Karpas-422 (cell line): ENCODE data around the gene CAPN12. TPM values are rescaled to one million over a fixed set of nuclear protein-coding genes. Genes with fewer than 3 reads are reported as not detected.

ENCODE experiments used
- DNase-seq: peaks from one replicate; pipeline ENCODE4 v3.0.0-alpha.2; 2015
- H2AFZ ChIP-seq: fragments of 200-600 bp; sonication (generic); 2 replicates; pipeline ENCODE4 v1.6.1; 2014; ENCODE audit warnings: antibody characterized with exemption, low read length, mixed read lengths
- H3K27ac ChIP-seq: fragments of 200-600 bp; sonication (generic); 2 replicates; pipeline ENCODE4 v1.5.1; 2014; ENCODE audit warnings: mild to moderate bottlenecking, low read length, moderate library complexity
- H3K27me3 ChIP-seq: fragments of 200-600 bp; sonication (generic); 2 replicates; pipeline ENCODE4 v1.6.1; 2014; ENCODE audit warnings: low read length, mixed read lengths
- H3K36me3 ChIP-seq: fragments of 200-600 bp; sonication (generic); 2 replicates; pipeline ENCODE4 v1.6.1; 2014; ENCODE audit warnings: low read length, mixed read lengths; ENCODE audit not compliant: insufficient read depth
- H3K4me1 ChIP-seq: fragments of 200-600 bp; sonication (generic); 2 replicates; pipeline ENCODE4 v1.6.1; 2014; ENCODE audit warnings: mild to moderate bottlenecking, low read length, mixed read lengths
- H3K4me2 ChIP-seq: fragments of 200-600 bp; sonication (generic); 2 replicates; pipeline ENCODE4 v1.6.1; 2014; ENCODE audit warnings: low read length, low read depth, mild to moderate bottlenecking; ENCODE audit not compliant: poor library complexity, severe bottlenecking
- H3K4me3 ChIP-seq: fragments of 200-600 bp; sonication (generic); 2 replicates; pipeline ENCODE4 v1.5.1; 2014; ENCODE audit warnings: mild to moderate bottlenecking, antibody characterized with exemption, low read length, mixed read lengths
- H3K79me2 ChIP-seq: fragments of 200-600 bp; sonication (generic); 2 replicates; pipeline ENCODE4 v1.6.1; 2014; ENCODE audit warnings: mild to moderate bottlenecking, low read length, mixed read lengths
- H3K9ac ChIP-seq: fragments of 200-600 bp; sonication (generic); 2 replicates; pipeline ENCODE4 v1.6.0; 2014; ENCODE audit warnings: low read length
- H3K9me2 ChIP-seq: fragments of 200-600 bp; sonication (generic), shearing (Covaris generic); replicated peaks from 2 replicates; pipeline ENCODE4 v1.6.0; 2014; ENCODE audit warnings: mild to moderate bottlenecking, low read length, moderate library complexity; ENCODE audit not compliant: insufficient read depth
- H3K9me3 ChIP-seq: fragments of 300-700, 200-600 bp; sonication (generic); 2 replicates; pipeline ENCODE4 v1.6.1; 2014; ENCODE audit warnings: low read length, mixed read lengths
- H4K20me1 ChIP-seq: fragments of 200-600 bp; sonication (generic); 2 replicates; pipeline ENCODE4 v1.6.1; 2014; ENCODE audit warnings: mild to moderate bottlenecking, antibody characterized with exemption, low read length, low read depth; ENCODE audit not compliant: insufficient read depth
- total RNA-seq: library from RNA; depleted of rRNA; stranded (reverse); fragments of >200 nt; shearing (Covaris generic); gene quantifications from 2 replicates; pipeline ENCODE4 v1.2.3, GENCODE V29; 2014; ENCODE audit warnings: low replicate concordance

CAPN12 gene
- total RNA-seq, 1 experiment from 2014 or later, result not detected

DNA sequence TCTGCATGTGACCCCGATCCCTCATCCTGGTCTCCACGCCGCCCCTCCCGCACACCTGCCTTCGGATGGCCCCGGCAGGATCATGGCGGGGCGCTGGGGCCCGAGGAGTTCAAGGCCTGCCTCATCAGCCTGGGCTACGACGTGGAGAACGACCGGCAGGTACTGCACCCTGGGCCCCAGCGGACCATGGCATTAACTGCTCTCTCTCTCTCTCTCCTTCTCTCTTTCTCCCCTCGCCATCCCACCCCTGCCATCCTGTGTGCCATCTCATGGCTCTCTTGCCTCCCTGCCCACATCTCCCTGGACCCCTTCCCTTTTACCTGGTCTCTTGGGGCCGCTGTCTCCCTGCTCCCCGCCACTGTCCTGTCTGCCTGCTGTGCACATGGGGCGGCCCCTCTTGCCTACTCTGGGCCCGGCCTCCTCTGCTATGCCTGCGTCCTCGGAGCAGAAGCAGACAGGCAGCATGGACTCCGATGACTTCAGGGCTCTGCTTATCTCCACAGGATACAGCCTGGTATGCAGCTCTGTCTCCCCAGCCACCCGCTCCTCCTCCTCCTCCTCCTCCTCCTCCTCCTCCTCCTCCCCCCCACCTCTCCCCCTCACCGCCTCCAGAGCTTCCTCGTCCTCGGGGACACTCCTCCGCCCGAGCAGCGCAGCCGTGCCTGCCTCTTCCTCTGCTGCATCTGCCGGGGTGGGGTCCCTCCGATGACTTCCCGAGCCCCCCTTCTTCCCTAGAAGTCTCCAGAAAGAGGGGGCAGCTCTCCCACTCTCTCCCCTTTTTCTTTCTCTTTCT, 16.2 kb downstream of the CAPN12 start:
- Histone ChIP-seq H3K4me2 (no peak overlapping the region), H3K4me1 (no peaks in the 10 kb centered on the region), H3K79me2 (no peaks in the 10 kb centered on the region), H3K27ac (no peak overlapping the region), H3K4me3 (no peak overlapping the region), H2AFZ (no peak overlapping the region), H3K9me3 (no peaks in the 10 kb centered on the region), H3K9ac (no peak overlapping the region), H4K20me1 (no peaks in the 10 kb centered on the region), H3K9me2 (no peaks in the 10 kb centered on the region), H3K27me3 (no peaks in the 10 kb centered on the region), H3K36me3 (peaks cover 10% of the 10 kb centered on the region)
- DNase-seq, result no peak

DNA sequence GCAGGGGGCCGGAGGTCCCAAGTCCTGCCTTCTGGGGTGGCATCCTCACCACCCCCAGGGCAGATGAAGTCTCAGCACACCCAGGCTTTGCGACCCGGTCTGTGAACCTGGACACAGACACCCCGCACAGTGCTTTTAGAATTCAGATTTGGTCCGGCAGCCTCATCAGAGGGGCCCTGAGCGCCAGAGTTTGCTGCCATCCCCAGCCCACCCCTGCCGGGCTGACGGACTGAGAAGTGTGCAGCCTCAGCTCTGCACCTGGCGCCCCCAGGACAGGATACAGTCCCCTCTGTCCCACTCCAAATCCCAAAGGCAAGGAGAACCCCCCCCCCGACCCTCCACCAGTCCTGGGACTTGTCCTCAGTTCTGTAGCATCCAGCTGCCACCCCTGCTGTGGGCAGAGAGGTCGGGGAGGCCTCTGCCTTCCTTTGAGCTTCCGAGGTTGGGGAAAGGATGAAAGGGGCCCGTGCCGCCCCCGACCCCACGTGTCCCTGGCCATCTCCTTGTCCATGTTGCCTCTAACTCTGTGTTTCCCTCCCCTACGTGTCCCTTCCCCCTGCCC, 16.9 kb downstream of the CAPN12 start:
- Histone ChIP-seq H3K4me2 (no peak overlapping the region), H3K27me3 (no peaks in the 10 kb centered on the region), H3K79me2 (no peaks in the 10 kb centered on the region), H2AFZ (no peak overlapping the region), H3K27ac (no peak overlapping the region), H3K4me3 (no peak overlapping the region), H3K4me1 (no peaks in the 10 kb centered on the region), H3K36me3 (peaks cover 10% of the 10 kb centered on the region), H3K9me3 (no peaks in the 10 kb centered on the region), H3K9me2 (no peaks in the 10 kb centered on the region), H4K20me1 (no peaks in the 10 kb centered on the region), H3K9ac (no peak overlapping the region)
- no peak for DNase-seq

DNA sequence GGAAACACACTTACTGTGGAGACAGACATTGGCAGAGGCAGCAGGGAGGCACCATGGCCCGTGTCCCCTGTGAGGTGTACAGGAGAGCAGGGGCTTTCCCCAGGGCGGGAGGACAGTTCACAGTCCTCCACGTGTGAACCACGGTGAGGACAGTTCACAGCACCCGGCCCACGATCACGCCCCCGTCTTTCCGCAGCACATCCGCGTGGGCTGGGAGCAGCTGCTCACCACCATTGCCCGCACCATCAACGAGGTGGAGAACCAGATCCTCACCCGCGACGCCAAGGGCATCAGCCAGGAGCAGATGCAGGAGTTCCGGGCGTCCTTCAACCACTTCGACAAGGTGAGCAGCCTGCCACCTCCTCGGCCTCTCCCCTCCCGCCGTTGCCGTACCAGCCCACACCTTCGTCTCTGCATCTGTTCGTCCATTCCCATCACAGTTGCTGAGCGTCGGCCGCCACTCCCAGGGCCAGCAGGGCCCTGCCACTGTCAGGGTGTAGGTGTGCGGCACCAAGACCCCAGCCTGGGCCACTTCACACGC, 17.4 kb downstream of the CAPN12 start:
- no peak for DNase-seq
- no peaks in the 10 kb centered on the region for H3K27me3 ChIP-seq
- H3K79me2 ChIP-seq, result no peaks in the 10 kb centered on the region
- peaks cover 10% of the 10 kb centered on the region for H3K36me3 ChIP-seq
- no peak overlapping the region for H3K4me3 ChIP-seq
- no peak overlapping the region for H3K9ac ChIP-seq
- H3K27ac ChIP-seq, result no peak overlapping the region
- H3K9me2 ChIP-seq, result no peaks in the 10 kb centered on the region
- H3K4me2 ChIP-seq, result no peak overlapping the region
- H3K9me3 ChIP-seq, result no peaks in the 10 kb centered on the region
- no peaks in the 10 kb centered on the region for H3K4me1 ChIP-seq
- no peak overlapping the region for H2AFZ ChIP-seq
- no peaks in the 10 kb centered on the region for H4K20me1 ChIP-seq

DNA sequence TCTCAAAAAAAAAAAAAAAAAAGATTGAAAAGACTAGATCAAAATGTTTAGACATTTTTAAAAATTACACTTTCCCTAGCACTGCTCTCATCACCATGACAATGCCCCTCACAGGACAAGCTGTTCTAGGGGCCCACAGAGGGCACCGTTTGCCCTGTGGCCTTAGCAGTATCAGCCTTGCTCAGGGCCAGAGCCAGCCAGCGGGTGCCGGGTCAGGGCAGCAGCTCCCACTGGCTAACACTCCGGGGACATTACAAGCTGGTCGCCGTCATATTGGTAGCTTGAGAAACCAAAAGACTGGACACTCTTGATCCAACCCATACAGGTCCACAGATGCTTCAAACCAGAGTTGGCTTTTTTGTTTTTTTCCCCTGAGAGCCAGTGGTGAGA, 18.0 kb downstream of the CAPN12 start:
- no peaks in the 10 kb centered on the region for H4K20me1 ChIP-seq
- H3K27me3 ChIP-seq, result no peaks in the 10 kb centered on the region
- no peaks in the 10 kb centered on the region for H3K4me1 ChIP-seq
- H2AFZ ChIP-seq, result no peak overlapping the region
- H3K4me3 ChIP-seq, result no peak overlapping the region
- no peaks in the 10 kb centered on the region for H3K9me2 ChIP-seq
- no peak overlapping the region for H3K9ac ChIP-seq
- no peaks in the 10 kb centered on the region for H3K9me3 ChIP-seq
- no peak overlapping the region for H3K4me2 ChIP-seq
- H3K36me3 ChIP-seq, result peaks cover 10% of the 10 kb centered on the region
- H3K79me2 ChIP-seq, result no peaks in the 10 kb centered on the region
- no peak for DNase-seq
- no peak overlapping the region for H3K27ac ChIP-seq

DNA sequence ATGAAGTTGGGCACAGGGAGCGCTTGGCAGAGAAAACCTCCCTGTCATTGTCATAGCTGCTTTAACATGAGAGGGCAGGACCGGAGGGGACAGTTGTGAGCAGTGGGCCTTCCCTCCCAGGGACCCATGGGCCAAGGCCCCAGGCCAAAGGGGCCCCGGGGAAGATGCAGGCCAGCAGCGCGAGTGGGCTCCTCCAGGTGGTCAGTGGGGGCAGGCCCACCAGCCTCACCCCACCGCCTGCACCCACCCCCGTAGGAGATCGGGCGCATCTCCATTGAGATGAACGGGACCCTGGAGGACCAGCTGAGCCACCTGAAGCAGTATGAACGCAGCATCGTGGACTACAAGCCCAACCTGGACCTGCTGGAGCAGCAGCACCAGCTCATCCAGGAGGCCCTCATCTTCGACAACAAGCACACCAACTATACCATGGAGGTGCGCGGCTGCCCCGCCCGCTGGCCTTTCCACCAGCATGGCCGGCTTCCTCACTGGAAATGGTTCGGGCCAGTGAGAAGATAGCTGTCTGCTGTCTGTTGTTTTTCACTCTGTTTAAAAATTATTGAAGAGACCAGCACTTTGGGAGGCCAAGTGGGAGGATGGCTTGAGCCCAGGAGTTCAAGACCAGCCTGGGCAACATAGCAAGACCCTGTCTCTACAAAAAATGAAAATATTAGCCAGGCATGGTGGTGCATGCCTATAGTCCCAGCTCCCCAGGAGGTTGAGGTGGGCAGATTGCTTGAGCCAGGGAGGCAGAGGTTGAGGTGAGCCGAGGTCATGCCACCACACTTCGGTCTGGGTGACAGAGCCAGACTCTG, 18.6 kb downstream of the CAPN12 start:
- H3K27ac ChIP-seq, result no peak overlapping the region

DNA sequence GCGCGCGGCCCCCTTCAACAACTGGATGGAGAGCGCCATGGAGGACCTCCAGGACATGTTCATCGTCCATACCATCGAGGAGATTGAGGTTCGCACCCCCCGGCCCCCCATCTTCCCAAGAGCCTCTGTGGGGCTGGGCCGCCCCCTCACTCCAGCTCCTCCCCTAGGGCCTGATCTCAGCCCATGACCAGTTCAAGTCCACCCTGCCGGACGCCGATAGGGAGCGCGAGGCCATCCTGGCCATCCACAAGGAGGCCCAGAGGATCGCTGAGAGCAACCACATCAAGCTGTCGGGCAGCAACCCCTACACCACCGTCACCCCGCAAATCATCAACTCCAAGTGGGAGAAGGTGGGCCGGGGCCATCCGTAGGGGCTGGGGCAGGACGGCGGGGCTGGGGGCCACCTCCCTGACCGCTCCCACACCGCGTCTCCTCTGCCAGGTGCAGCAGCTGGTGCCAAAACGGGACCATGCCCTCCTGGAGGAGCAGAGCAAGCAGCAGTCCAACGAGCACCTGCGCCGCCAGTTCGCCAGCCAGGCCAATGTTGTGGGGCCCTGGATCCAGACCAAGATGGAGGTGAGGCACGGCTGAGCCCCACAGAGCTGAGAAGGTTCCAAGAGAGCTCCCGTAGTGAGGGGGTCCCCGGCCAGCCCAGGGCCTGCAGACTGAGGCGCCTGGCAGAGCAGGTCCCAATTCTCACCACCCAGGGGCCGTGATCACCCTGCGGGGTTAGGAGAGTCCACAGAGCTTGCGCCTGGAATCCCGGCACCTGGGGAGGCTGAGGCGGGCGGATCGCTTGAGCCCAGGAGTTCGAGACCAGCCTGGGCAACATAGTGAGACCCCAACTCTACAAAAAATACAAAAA, 20.1 kb downstream of the CAPN12 start:
- H4K20me1 ChIP-seq, result no peaks in the 10 kb centered on the region; the same call in 1 of the 2 replicates
- no peak overlapping the region for H3K4me3 ChIP-seq
- H3K79me2 ChIP-seq, result no peaks in the 10 kb centered on the region
- no peak for DNase-seq
- H3K36me3 ChIP-seq, result no peaks in the 10 kb centered on the region
- no peak overlapping the region for H3K27ac ChIP-seq
- no peaks in the 10 kb centered on the region for H3K9me3 ChIP-seq
- no peaks in the 10 kb centered on the region for H3K27me3 ChIP-seq
- H3K4me2 ChIP-seq, result no peak overlapping the region
- H2AFZ ChIP-seq, result no peak overlapping the region
- no peaks in the 10 kb centered on the region for H3K4me1 ChIP-seq
- no peaks in the 10 kb centered on the region for H3K9me2 ChIP-seq
- H3K9ac ChIP-seq, result no peak overlapping the region

More for the DNA sequence above, 18.6 kb downstream of the CAPN12 start:
- Histone ChIP-seq H3K9me3 (no peaks in the 10 kb centered on the region), H3K36me3 (peaks cover 6% of the 10 kb centered on the region), H2AFZ (no peak overlapping the region), H3K79me2 (no peaks in the 10 kb centered on the region), H4K20me1 (no peaks in the 10 kb centered on the region; the same call in 1 of the 2 replicates), H3K4me1 (no peaks in the 10 kb centered on the region), H3K4me2 (no peak overlapping the region), H3K9ac (no peak overlapping the region), H3K27me3 (no peaks in the 10 kb centered on the region), H3K4me3 (no peak overlapping the region), H3K9me2 (no peaks in the 10 kb centered on the region)
- no peak for DNase-seq

DNA sequence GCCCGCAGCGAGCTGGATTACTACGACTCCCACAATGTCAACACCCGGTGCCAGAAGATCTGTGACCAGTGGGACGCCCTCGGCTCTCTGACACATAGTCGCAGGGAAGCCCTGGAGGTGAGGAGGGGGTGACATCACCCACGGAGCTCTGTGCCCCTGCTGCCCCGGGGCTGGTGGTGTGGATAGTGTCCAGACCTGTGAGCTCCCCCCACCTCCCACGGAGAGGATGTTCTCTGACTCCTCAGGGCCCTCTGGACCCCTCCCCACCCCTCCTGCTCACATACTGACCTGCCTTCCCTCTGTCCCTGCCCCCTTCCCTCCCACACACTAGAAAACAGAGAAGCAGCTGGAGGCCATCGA, 20.7 kb downstream of the CAPN12 start:
- no peaks in the 10 kb centered on the region for H3K36me3 ChIP-seq
- DNase-seq, result no peak
- no peaks in the 10 kb centered on the region for H3K9me3 ChIP-seq
- H4K20me1 ChIP-seq, result no peaks in the 10 kb centered on the region; the same call in 1 of the 2 replicates
- H3K9ac ChIP-seq, result no peak overlapping the region
- no peak overlapping the region for H2AFZ ChIP-seq
- H3K79me2 ChIP-seq, result no peaks in the 10 kb centered on the region
- no peaks in the 10 kb centered on the region for H3K9me2 ChIP-seq
- no peak overlapping the region for H3K4me3 ChIP-seq
- H3K4me2 ChIP-seq, result no peak overlapping the region
- no peaks in the 10 kb centered on the region for H3K4me1 ChIP-seq
- H3K27ac ChIP-seq, result no peak overlapping the region
- H3K27me3 ChIP-seq, result no peaks in the 10 kb centered on the region
